HL-60/S4 treated with phorbol 12-myristate 13-acetate at 8.2 ng/mL for 4 days and 3 days (cell line): ENCODE data around the gene SAMD4A.

Experiments used
- in situ Hi-C: fragments of 300-500 bp; cut with MboI; formaldehyde crosslinking; loops from 2 replicates; pipeline ENCODE4 v1.15.0; 2022; ENCODE audit warnings: low sequenced_read_pairs

Gene SAMD4A

DNA sequence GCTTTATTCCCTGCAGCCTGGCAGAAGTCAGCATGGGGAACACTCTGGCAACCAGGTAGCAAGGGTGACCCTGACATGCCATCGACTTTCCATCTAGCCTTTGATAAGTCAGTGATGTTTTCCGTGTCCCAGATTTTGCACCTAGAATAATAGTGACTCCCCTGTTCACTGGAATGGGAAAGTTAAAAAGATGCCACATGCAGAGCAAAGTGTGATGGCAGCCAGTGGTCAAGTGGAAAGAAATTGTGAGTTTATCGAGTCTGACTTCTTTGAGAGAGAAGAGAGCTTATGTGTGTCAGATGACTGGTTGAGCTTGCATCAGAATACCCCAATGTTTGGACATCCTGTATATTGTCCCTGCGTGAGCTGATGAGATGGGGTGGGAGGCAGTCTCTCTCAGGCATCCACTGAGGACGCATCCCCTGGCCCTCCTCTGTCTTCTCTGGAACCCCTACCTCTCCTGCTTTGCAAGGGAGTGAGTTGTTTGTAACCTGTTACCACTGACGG, 187.2 kb downstream of the SAMD4A start:
- in situ Hi-C loops, result no loop called here

DNA sequence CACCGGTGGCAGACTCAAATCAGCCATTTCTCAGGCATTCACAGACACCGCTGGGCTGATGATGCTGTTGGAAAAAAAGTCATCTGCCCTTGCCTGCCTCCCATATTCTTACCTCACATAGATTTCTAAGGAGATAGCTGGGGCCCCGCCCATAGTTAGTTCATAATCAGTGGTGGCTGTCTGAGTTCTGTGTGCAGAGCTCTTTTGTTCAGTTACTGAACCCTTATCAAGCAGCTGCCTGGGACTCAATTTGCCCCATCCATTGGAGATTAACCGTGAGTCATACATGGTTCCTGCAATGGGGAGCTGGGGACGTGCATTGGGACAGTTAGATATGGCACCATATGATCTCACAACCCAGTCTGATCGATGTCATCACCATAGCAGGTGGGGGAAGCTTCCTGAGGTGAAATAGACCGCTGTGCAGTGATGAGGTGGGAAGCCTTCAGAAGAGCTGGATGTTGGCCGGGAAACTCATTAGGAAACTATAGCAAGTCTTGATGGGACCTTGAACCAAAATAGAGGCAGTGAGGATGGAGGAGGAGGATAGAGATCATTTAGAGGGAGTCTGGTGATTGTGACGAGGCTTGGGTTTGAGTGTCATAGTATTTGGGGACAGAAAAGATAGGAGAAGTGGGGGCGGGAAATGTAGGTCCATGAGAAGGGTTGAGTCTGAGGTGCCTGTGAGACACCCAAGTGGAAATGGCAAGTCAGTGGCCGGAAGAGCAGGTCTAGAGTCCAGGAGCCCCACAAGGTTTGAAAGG, 187.9 kb downstream of the SAMD4A start:
- in situ Hi-C loops, result no loop called here

DNA sequence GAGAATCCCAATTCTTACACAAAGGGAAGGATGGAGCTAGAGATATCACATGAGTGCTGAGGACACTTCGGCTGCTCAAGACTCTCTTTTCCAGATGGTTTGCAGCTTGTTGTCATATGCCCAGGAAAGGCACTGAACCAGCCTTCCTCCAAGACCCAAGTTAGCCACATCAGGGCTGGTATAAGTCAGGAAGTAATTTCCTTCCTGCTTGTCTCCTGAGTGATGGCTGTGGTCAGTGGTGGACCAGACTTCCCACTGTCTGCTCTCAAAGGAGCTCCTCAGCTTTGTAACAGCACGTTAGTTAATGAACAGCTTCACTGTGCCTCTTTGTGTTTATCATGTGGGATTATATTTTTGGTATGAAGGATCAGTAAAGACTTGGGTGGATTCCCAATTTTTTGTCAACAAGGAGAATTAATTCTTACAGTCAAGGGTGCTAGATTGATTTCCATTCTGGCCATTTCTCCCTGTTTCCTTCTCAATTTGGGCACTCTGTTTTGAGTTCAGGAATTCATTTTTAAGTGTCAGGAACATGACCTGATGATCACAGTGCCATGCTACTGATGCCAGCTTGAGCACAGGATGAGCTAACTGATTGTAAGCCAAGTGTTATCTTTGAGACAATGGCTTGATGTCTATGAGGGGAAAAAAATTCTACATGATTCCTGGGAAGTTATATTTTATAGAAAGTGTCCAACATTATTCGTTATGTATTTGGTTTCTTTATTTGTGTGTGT, 189.9 kb downstream of the SAMD4A start:
- in situ Hi-C loops, result no loop called here

DNA sequence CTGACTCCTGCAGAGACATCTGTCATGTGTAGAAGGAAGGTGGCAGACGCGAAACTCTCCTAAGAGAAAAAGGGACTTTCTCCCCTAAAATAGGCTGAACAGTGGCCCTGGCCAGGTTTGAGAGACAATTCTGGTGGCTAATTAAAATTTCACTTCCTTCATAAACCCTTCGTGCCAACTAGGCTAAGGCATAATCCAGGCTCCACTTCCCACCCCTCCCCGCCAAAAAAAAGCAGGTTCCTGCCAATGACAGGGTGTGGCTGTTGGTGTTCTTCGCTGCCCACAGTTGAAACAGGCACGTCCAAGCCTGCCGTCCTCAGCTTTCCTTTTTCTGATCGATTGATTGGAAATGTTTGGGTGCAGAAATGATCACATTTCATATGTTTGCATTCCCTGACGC, 191.1 kb downstream of the SAMD4A start:
- in situ Hi-C loops, result no loop called here

DNA sequence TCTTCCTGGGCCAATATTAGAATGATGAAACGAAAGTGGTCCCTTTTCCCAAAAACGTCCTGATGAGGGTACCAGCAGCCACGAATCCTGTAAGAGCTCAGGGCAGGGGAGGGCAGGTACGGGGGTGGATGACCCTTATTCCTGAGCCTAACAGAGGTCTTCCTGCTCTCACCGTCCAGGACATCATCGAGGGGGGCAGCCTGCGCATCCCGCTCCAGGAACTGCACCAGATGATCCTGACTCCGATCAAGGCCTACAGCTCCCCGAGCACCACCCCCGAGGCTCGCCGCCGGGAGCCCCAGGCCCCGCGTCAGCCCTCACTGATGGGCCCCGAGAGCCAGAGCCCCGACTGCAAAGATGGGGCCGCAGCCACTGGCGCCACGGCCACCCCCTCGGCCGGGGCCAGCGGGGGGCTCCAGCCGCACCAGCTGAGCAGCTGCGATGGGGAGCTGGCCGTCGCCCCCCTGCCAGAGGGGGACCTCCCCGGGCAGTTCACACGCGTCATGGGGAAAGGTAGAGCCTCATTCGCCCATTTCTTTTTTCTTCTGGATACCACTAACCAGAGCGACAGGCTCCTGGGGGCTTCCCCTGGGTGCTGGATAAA, 193.2 kb downstream of the SAMD4A start:
- in situ Hi-C loops, result no loop called here

DNA sequence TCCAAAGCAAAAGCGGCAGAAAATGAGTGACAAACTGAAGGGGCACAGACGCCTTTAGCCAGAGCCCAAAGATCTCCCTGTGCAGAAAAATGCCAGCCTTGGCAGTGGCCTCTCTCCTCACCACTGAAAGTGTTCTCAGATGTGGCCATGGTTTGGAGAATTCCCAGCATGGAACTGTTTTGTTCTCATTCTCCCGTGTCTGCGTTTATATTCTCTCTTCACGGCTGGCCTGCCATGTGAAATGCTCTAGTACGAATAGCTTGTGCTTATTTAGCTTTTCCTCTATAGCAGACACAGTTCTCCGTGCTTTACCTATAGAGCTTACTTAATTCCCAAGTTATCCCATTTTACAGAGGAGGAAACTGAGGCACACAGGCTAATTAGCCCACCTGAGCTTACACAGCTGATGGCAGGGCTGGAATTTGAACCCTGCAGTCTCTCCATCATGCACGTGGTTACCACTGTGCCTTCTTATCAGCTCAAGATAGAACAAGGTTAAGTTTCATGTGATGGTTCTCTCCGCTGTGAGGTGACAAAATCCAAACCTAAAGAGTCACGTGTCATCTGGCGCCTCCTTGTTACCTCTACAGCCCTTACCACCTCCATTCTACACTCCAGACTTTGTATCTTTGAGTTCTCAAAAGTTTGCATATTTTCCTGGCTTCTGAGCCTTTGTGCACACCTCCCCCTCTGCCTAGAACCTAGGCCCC, 194.1 kb downstream of the SAMD4A start:
- in situ Hi-C loops, result no loop called here

DNA sequence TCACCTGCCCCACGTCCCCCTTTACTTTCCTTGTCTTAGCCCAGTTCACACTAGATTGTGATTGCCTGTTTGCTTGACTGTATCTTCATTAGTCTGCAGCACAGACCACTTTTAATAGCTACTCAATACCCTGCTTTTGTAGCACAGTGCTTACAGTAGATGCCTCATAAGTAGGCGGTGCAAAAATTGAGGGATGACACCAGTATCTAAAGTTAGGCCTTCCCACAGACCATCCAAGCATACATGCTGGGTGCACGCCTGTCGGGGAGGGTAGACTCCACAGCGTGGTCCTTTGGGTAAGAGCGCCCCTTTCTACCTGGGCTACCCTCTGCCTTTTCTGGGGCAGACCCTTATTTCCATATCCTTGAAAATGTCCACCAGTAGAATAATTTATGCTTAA, 194.9 kb downstream of the SAMD4A start:
- in situ Hi-C loops, result no loop called here

DNA sequence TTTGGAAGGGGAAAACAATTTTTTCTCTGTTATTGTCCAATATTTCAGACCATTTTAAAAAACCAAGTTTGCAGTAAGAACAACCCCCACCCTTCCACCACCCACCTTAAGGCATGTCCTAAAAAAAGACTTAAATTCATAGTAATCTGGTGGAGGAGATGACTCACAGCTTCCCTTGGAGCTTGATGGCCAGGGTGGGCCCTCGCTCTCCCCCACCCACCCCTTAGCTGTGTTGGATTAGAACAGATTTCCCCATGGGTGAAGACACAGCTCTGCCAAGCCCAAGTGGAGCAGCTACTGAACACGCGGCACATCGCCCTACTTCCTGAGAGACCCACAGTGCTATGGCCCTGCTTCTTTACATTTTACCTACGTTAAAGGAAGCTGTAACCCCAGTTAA, 195.4 kb downstream of the SAMD4A start:
- in situ Hi-C loops, result no loop called here

DNA sequence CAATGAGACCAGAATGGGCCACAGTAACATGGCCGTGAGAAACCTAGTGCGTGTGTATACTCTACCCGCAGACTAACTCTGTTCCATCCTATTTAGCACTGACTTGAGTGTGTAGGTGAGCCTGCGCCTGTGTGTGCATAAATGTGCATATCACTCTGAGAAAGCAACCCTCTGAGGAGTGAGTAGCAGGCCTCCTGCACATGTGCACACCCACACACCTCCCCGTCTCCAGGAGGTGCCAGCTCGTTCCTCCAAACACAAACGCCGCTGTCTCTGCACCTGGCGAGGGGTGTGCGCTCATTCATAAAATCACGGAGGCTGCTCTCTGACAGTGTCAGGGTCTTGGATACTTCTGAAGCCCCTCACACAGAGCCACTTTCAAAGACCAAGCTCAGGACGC, 196.8 kb downstream of the SAMD4A start:
- in situ Hi-C loops, result no loop called here

DNA sequence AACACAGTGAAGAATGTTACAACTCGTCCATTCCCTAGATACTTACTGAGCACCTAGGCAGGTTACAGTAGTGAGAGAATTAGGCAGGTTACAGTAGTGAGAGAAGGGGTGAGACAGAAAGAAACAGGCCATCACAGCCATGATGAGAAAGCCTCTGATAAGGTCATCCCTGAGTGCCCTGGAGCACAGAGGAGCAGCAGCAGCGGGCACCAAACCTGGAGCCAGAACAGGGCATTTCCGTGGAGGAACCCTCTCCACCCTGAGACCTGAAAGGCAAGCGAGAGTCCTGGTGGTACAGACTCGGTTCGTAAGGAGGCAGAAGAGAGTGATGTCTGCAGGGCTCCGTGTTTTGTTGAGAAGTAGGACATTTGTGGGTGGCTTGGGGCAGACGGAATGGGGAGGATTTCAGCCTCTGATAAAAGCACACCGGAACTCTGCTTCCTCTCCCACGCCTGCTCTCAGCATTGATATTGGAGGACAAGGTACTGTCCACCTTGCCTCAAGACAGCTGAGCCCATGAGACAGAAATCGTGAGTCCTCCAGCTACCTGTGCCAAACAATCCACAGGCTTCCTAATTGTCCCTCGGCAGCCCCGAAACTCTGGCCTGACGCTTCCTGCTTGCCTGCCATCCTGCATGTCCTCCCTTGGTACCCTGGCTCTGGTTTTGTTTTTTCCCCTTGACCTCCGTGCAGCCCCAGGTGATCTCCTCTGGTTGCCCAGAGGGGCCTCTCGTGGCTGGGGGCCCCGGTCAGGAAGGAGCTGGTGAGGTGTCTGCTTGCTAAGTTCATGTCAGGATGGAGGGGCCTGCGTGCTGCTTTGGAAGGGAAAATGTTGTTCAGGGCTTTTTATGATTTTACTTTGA, 199.6 kb downstream of the SAMD4A start:
- in situ Hi-C loops, result no loop called here

DNA sequence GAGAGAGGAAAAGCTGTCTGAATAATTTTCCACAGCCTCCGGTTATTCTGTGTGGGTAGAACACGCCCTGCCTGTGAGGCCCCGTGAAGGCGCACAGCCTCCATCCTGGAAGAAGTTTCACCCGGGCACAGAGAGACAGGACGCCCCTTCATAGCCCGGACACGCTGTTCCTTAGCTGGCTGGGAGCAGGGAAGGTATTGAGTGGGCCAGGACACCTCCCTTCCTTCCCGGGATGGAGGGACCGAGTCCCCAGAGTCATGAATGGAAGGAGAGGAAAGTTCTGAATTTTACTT, 200.2 kb downstream of the SAMD4A start:
- in situ Hi-C loops, result no loop called here

DNA sequence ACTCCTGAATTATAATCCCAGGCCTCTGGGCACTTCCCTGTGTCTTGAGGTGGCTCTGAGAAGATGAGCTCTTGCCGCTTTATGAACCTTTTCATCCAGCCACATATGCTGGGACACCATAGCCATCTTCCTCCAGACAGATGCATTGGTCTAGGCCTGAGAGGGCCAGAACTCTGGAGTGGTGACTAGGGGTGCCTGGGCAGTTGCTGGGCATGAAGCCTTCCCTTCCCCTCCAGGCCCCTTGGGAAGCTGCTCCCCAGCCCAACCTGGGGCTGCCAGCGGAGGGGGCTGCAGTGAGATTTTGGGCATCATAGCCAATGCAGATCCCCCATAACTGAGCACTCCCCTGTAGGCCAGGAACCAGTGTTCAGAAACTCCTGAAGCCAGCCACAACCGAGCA, 200.5 kb downstream of the SAMD4A start:
- in situ Hi-C loops, result no loop called here

DNA sequence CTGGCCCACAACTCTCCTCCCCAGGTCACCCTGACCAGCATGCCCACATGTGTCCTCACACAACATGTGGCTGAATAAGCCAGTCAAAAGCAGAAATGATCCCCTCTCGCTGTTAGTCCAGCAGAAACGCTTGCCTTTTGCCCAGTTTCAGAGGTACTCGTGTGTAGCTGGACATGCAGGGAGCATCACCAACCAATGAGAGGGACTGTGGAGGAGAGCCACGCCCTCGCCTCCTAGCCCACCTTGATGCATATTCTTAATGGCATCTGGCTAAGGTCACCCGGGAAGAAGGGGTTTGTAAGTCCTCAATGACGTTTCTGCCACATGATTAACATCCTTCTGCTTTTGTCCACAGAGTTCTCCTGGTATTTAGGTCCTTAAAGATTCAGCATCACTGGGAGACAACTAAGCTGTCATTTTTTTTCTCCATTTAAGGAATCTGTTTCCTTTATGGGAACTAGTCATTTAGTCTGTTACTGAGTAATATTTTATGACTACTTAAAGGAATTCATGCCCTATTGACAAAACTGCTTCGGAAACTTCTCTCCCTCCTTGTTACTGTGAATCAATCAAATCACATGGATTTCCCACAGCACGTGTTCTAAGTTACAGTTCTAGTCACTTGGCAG, 201.7 kb downstream of the SAMD4A start:
- in situ Hi-C loops, result no loop called here

DNA sequence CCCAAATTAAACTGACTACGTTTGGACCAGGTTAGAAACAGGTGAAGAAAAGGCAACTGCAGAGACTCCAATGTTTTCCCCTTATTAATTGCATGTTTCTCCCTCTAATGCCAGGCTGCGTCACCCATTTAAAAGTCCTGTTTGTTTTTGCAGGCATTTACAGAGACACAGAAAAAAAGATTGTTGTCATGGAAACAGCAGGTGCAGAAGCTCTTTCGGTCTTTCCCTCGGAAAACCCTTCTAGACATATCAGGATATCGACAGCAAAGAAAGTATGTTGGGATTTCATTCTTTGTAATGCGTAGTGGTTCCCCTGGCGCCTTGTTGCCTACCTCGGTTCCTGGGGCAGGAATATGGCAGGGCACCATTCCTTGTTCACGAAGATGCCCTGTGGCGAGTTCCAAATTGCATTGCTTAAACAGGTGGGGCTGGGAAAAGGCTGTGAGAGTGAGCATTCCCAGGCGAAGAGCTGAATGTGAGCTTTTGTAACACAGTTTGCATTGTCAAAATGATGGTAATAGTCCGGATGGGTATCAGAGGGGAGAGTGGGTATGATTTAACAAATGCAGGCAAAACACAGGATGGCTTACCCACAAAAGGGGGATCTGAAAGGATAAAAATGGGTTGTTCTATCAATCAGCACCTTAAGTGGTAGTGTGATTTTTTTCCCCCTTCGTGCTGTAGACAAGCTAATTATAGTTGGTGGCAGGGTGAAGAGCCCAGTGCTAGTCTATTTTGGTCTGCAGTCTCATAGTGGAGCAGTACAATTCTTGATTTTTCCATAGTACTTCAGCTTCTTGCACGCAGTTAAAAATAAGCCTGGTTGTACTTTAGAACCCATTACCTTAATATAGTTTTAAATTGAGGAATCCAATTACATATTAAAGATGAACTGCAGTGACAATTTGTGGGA, 203.3 kb downstream of the SAMD4A start:
- in situ Hi-C loops, result loop anchor here (10.0 kb wide), 1 partner anchor 195 kb away; no protein-coding TSS in a partner anchor

DNA sequence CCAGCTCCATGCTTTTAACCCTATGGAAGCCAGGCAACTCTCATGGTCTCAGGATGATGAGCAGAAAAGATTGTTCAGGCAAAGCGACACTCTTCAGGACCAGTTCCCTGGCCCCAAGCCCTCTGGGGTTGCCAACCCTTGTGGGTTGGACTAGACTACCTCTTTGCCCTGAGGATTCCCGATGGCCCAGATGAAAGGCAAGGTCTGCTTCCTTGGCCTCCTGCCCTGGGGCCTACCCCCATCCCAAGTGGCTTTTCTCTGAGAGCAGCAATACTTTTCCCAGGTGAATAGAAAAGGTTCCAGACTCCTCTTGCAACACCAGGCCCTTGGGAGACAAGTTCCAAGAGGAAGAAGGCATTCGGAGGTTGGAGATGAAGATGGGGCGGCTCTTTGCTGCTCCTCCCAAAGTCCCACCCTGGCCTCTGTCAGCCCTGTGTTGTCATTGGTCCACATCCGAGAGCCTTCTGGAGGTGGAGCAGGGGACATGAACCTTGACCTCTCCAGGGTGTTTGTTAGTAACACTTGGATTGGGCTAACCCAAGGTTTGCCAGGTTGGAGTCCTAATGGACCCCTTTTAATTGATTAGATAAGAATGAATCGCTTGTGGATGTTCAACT, 204.6 kb downstream of the SAMD4A start:
- in situ Hi-C loops, result loop anchor here (10.0 kb wide), 1 partner anchor 197 kb away; no protein-coding TSS in a partner anchor

DNA sequence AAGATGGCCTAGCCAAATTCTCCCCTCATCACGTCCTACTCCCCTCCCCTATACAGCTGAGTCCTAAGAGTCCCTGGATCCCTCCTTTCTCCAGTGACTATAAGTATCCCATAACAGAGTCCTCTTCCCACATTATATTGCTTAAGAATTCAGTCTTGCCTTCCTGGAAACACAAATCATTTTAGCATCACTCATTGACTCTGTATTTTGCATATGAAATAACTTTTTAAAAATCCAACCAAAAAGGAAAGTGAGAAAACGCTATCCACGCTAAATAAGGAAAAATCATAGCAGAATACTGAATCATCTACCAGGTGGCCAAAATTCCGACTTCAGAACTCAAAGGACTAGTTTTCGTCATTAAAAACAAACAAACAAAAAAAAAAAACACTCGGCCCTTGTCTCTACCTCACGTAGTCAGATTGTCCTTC, 205.5 kb downstream of the SAMD4A start:
- in situ Hi-C loops, result loop anchor here (10.0 kb wide), 1 partner anchor 198 kb away; no protein-coding TSS in a partner anchor

DNA sequence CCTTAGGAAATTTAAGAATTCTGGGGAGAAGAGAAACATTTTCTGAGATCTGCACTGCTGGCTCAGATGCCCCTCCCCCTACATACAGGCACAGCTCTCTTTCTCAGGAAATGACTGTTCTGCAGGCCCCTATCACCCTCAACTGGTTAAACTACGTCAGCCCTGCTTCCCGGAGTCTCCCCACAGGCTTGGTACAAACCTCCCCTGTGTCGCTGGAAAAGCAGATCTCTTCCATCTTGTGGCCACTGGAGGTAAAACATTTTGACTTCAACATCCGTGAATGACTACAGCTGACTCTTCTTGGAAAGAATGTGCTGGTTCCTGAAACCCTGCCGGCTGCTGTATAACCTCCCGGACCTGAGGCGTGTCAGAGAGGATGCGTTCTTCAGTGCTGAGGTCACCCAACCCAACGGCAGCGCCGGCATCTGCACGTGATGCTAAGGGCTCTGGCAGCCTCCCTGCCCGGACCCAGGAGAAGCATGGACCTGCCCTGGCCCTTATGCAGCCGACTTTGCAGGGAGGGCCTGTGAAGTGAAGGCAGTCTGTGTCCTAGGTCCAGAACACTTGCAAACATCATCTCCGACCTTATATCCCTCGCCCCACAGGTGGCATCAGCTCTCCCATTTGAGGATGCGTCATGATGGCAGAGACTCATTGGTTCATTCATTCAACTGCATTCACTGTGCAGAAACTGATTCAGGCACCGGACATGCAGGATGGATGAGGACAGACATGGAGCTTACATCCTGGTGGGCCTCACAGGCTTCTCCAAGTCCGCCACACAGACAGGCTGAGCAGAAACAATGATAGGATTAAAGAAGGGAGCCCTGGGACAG, 206.5 kb downstream of the SAMD4A start:
- in situ Hi-C loops, result loop anchor here (10.0 kb wide), 1 partner anchor 199 kb away; no protein-coding TSS in a partner anchor
